Measurements from ENCODE around the gene ANXA2. TPM values are rescaled to one million over a fixed set of nuclear protein-coding genes. Genes with fewer than 3 reads are reported as not detected.

The ANXA2 gene
- total and polyA plus RNA-seq, 12 donors = 314 to 1,002 (median 478) TPM

DNA sequence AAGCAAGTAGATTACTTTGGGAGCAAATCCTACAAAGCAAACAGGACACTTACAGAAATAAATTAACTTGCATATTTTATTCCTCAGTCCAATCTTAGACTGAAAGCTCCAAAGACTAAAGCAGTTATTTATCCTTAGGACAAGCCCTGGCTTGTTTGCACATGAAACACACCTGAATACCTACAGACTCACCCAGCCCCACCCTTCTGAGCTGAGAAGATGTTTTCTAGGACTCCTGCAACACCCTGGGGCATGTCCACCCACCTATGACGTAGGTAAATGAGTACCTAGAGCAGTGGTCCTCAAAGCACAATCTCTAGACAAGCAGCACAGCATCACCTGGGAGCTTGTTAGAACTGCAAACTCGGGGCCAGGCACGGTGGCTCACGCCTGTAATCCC lies 80.8 kb downstream of the ANXA2 start:
- WGBS, 4 donors = 43 to 90% (median 86%) methylated on average over 4 of the region's 4 CpGs; no CpG with 5 or more reads in 1 of the 4 donors
- Histone ChIP-seq H3K9me3 (replicated peaks in 1 of 3) (peaks cover 0 to 3% (median 0%) of the 10 kb centered on the region in 3 donors), H3K4me3 (no peak overlapping the region), H3K27me3 (no peaks in the 10 kb centered on the region), H3K27ac (no peak overlapping the region), H3K36me3 (replicated peaks in 1 of 2) (no peaks in the 10 kb centered on the region), H3K4me1 (replicated peaks in 1 of 2) (no peaks in the 10 kb centered on the region)
- intact Hi-C loops (cut with DNase I) = no loop called here
- no peak for DNase-seq
- TF ChIP-seq, protein P1, sequence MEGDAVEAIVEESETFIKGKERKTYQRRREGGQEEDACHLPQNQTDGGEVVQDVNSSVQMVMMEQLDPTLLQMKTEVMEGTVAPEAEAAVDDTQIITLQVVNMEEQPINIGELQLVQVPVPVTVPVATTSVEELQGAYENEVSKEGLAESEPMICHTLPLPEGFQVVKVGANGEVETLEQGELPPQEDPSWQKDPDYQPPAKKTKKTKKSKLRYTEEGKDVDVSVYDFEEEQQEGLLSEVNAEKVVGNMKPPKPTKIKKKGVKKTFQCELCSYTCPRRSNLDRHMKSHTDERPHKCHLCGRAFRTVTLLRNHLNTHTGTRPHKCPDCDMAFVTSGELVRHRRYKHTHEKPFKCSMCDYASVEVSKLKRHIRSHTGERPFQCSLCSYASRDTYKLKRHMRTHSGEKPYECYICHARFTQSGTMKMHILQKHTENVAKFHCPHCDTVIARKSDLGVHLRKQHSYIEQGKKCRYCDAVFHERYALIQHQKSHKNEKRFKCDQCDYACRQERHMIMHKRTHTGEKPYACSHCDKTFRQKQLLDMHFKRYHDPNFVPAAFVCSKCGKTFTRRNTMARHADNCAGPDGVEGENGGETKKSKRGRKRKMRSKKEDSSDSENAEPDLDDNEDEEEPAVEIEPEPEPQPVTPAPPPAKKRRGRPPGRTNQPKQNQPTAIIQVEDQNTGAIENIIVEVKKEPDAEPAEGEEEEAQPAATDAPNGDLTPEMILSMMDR (IDR thresholded peaks at IDR 0.05) = no peak
- no peak for TF ChIP-seq POLR2A (IDR thresholded peaks at IDR 0.05)

GRCh38 chr15:60315878-60316277 lies 81.9 kb downstream of the ANXA2 start:
- no peak for DNase-seq
- Histone ChIP-seq H3K9me3 (replicated peaks in 1 of 3) (peaks cover 0 to 3% (median 0%) of the 10 kb centered on the region in 3 donors), H3K36me3 (replicated peaks in 1 of 2) (no peaks in the 10 kb centered on the region), H3K27ac (no peak overlapping the region), H3K27me3 (no peaks in the 10 kb centered on the region), H3K4me3 (no peak overlapping the region), H3K4me1 (replicated peaks in 1 of 2) (no peaks in the 10 kb centered on the region)
- TF ChIP-seq POLR2A (IDR thresholded peaks at IDR 0.05) = no peak
- TF ChIP-seq, protein P1 (IDR thresholded peaks at IDR 0.05) = no peak
- intact Hi-C loops (cut with DNase I) = no loop called here
- WGBS, 4 donors = 42 to 61% (median 45%) methylated on average over 3 to 4 of the region's 4 CpGs

GRCh38 chr15:60313906-60314305 lies 83.9 kb downstream of the ANXA2 start:
- Histone ChIP-seq H3K27ac (no peak overlapping the region), H3K27me3 (peaks cover 10% of the 10 kb centered on the region), H3K9me3 (replicated peaks in 1 of 3) (peaks cover 0 to 2% (median 0%) of the 10 kb centered on the region in 3 donors), H3K4me1 (replicated peaks in 1 of 2) (no peaks in the 10 kb centered on the region), H3K36me3 (replicated peaks in 1 of 2) (no peaks in the 10 kb centered on the region), H3K4me3 (no peak overlapping the region)
- intact Hi-C loops (cut with DNase I) = no loop called here
- DNase-seq = no peak
- TF ChIP-seq, protein P1 (IDR thresholded peaks at IDR 0.05) = no peak
- TF ChIP-seq POLR2A (IDR thresholded peaks at IDR 0.05) = no peak
- 78 to 90% (median 82%) methylated on average over 4 of the region's 4 CpGs for WGBS, 4 donors

- 53 to 70% (median 62%) methylated on average over 3 of the region's 3 CpGs for WGBS, 4 donors
- Histone ChIP-seq H3K27ac (no peak overlapping the region), H3K27me3 (peaks cover 18% of the 10 kb centered on the region), H3K4me1 (replicated peaks in 1 of 2) (no peaks in the 10 kb centered on the region), H3K4me3 (no peak overlapping the region), H3K36me3 (replicated peaks in 1 of 2) (no peaks in the 10 kb centered on the region), H3K9me3 (replicated peaks in 1 of 3) (no peaks in the 10 kb centered on the region)
- intact Hi-C loops (cut with DNase I) = no loop called here
- no peak for TF ChIP-seq POLR2A (IDR thresholded peaks at IDR 0.05)
- TF ChIP-seq, protein P1 (IDR thresholded peaks at IDR 0.05) = no peak
- no peak for DNase-seq
Observed at GRCh38 chr15:60307034-60307433, 90.8 kb downstream of the ANXA2 start.
